ENCODE results near the gene DIDO1. TPM values are rescaled to one million over a fixed set of nuclear protein-coding genes. Genes with fewer than 3 reads are reported as not detected.

DIDO1 gene
- total and polyA plus RNA-seq, 2 donors (not counting 1 experiment from before 2014, with no cell fraction given): 57.6 to 124 TPM

DNA sequence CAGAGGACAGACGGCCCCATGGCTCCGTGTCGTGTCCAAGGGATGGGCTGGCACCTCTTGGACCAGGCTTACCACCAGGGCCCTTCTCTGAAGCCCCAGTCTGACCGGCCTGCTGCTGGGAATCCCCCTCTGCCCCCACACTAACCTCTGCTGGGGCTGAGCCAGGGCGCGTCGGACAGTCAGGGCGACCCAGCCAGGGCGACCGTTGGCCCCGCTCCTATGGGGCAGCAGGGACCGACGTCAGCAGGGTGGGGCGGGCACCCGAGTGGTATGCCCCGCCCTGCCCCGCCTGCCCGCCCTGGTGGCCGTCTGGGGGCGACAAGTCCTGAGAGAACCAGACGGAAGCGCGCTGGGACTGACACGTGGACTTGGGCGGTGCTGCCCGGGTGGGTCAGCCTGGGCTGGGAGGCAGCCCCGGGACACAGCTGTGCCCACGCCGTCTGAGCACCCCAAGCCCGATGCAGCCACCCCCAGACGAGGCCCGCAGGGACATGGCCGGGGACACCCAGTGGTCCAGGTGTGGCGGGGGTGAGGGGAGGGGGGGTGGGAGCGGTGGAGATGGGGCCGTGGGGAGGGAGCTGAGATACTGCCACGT is 26.2 kb upstream of the DIDO1 start, which contains the start of gene SLC17A9:
TSS of gene SLC17A9 (plus strand) at position 337 of the 595 bp plus-strand sequence. CDS start at position 459, 122 bp downstream.
- ATAC-seq (ENCODE audit: low read depth): peak; percentile 39
- WGBS (ENCODE audit: insufficient coverage): under 1% methylated on average over 30 of the region's 37 CpGs

More for the DNA sequence above, 26.2 kb upstream of the DIDO1 start, which contains the start of gene SLC17A9:
- Mint-ChIP-seq H3K9me3 (ENCODE audit: insufficient read depth) (no peaks in the 10 kb centered on the region), H3K27ac (peak within 1 kb of the TSS; percentile 92), H3K4me1 (peaks cover 41% of the 10 kb centered on the region), H3K27me3 (no peaks in the 10 kb centered on the region), H3K4me3 (peak within 1 kb of the TSS; percentile 85)
- Histone ChIP-seq H3K9ac (ENCODE audit: low read length) (peak within 1 kb of the TSS; percentile 71), H3K9me3 (ENCODE audit: control extremely low read depth in 1 of 3, control insufficient read depth in 2 of 3, insufficient read depth in 1 of 3, low read length in 2 of 3) (peaks cover 0 to 3% (median 0%) of the 10 kb centered on the region in 3 donors), H3K36me3 (replicated peaks in 1 of 2; ENCODE audit: control extremely low read depth in 1 of 2, control insufficient read depth in 1 of 2, extremely low read depth in 1 of 2, insufficient read depth in 2 of 2, low read length in 1 of 2) (peaks cover 0 to 39% of the 10 kb centered on the region in 2 experiments), H3K27ac (ENCODE audit: low read length in 2 of 2) (peak within 1 kb of the TSS; percentile 82 to 91), H3K4me3 (ENCODE audit: control extremely low read depth in 1 of 5, extremely low read depth in 1 of 5, insufficient read depth in 1 of 5, low read depth in 2 of 5, low read length in 4 of 5) (peak within 1 kb of the TSS; percentile 35 to 62 (median 54)), H3K4me2 (replicated peaks; ENCODE audit: low read depth, low read length, poor library complexity, severe bottlenecking) (peak within 1 kb of the TSS; percentile 81), H3K4me1 (ENCODE audit: control insufficient read depth in 2 of 2, insufficient read depth in 2 of 2, low read length in 2 of 2) (peaks cover 28 to 40% of the 10 kb centered on the region in 2 donors), H4K20me1 (ENCODE audit: control insufficient read depth, insufficient read depth, low read length, poor library complexity, severe bottlenecking) (peaks cover 15% of the 10 kb centered on the region), H3K79me2 (ENCODE audit: control insufficient read depth, insufficient read depth, low read length) (peaks cover 77% of the 10 kb centered on the region), H3K27me3 (replicated peaks in 1 of 4; ENCODE audit: control extremely low read depth in 1 of 4, control insufficient read depth in 3 of 4, insufficient read depth in 4 of 4, low read length in 3 of 4) (no peaks in the 10 kb centered on the region), H2AFZ (ENCODE audit: insufficient read depth, low read depth, low read length, poor library complexity, severe bottlenecking) (peak within 1 kb of the TSS; percentile 83)
- intact Hi-C loops (cut with micrococcal nuclease): loop anchor here (5.0 to 10.0 kb wide), 6 partner anchors 35 to 942 kb away; partner anchors contain the start of genes BHLHE23, DNAJC5, MRGBP and MTG2
- no peak for TF ChIP-seq CTCF (IDR thresholded peaks at IDR 0.05)
- TF ChIP-seq EZH2 (IDR thresholded peaks at IDR 0.05; ENCODE audit: borderline replicate concordance, insufficient read depth, low read depth, low read length, poor library complexity, severe bottlenecking): no peak
- ChIA-PET POLR2A (interaction anchor here (2.7 kb wide), 2 partner anchors 15 to 26 kb away, joined by 15 to 42 read pairs; partner anchors contain the start of genes DIDO1 and GID8), CTCF (interaction anchor here (1.3 to 3.5 kb wide), 4 partner anchors 14 to 56 kb away, joined by 4 to 24 read pairs (median 6); partner anchors contain the start of gene GID8)
- DNase-seq: peak; percentile 76

Data from B cell (primary cell).